ENCODE measurements around the gene ANKRD60.

The ANKRD60 gene

DNA sequence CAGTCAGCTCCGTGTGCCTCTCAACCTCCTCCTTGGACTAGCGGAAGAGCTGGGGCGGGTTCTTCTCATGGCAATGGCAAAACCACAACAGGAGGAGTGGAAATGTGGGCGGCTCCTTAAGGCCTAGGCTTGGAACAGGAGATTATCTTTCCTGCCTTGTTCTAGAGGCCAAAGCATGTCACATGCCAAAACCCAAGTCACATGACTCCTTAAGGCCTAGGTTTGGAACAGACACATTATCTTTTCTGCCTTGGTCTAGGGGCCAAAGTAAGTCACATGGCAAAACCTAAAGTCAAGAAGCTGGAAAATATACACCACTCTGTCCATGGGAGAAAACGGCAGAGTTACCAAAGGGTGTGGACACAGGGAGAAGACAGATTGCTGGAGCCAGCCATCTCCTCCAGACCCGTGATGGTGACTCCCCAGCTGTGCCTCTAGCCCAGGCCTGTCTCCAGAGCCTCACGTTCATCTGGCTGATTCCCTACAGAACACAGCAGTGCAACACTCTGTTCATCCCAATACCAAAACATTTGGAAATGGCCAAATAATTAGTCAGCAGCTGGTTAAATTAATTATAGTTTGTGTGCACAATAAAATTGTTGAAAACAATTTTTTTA, 34.2 kb downstream of the ANKRD60 start:
- no peak for DNase-seq (ENCODE audit: low read depth in 2 of 2)

DNA sequence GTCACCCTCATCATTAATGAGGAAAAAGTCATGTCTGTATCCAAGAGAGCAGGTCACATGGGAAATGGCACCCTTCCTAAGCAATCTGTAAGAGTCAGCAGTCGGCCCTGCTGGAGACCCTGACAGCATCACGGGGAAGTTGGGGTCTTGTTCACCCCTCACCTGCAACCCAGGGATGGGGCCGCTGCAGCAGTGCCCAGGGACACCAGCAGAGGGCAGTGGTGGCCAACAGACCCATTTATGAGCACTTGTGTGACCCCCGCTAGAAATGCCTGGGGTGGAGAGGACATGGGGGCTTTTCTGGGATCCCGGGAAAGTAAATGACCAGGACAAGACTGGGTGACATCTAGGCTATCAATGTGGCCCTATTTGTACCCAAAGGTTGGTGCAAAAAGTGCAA, 35.9 kb downstream of the ANKRD60 start:
- peak in 1 of 2 donors; percentile 14 for DNase-seq (ENCODE audit: low read depth in 2 of 2)

DNA sequence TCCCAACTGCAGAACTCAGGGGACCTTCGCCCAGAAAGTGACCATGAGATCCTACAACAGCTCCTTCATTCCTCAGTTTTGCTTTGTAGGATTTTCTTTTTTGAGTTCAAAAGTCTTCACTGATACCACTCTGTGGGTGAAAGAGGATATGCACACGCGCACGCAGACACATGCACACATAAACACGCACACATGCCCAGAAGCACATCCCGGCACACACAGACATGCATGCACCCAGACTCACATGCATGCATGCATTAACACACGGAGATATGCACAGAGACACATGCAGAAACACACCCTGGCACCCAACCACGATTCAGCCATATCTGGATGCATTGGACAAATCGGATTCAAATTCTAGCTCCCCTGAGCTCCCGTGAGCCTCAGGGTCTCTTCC, 36.4 kb downstream of the ANKRD60 start:
- no peak for DNase-seq (ENCODE audit: low read depth in 2 of 2)

DNA sequence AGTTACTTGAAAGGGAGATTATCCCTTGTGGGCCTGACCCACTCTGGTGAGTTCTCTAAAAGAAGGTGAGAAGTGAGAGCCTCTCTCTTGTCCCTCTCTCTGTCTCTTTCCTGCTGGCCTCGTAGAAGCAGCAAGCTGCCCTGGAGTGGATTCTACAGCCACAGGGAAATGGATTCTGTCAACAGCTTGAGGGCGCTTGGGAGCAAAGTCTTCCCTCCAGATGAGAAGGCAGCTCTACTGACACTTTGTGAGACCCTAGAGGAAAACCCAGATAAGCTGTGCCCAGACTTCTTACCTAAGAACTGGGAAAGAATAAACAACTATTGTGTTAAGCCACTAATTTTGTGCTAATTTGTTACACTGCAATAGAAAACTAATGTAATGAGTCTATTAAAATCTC, 39.9 kb downstream of the ANKRD60 start:
- DNase-seq (ENCODE audit: low read depth in 2 of 2), result no peak

DNA sequence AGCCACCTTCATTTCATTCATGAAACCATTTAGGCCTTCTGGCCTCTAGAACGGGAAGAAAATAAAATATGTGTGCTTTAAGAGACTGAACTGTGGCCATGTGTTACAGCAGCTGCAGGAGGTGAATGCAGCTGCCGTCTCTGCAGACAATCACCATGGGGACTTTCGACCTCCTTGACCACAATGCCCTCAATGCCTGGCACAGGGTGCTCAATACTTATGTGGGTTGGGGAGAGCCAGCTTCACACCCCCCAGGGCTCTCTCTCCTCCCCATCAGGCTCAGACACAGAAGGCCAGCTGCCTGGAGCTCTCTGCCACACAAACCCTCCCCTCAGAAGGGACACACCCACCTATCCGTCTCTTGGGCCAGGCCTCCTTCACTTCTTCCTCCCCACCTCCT, 43.5 kb downstream of the ANKRD60 start:
- no peak for DNase-seq (ENCODE audit: low read depth in 2 of 2)

DNA sequence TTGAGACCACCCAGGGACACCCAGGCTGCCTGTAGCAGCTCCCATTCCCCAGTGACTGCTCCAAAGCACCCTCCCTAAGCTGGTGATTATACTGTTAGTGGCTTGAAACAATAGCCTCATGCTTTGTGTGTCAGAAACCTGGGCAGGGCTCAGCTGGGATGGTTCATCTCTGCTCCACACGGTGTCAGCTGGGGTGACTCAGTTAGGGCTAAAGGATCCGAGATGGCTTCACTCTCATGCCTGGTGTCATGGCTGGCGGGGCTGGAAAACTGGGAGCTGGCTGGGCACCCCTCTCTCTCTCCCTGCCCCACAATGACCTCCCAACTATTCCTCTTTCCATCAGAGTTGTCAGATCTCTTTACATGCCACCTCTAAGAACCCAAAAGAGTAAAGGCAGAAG, 44.4 kb downstream of the ANKRD60 start:
- DNase-seq (ENCODE audit: low read depth in 2 of 2), result no peak

DNA sequence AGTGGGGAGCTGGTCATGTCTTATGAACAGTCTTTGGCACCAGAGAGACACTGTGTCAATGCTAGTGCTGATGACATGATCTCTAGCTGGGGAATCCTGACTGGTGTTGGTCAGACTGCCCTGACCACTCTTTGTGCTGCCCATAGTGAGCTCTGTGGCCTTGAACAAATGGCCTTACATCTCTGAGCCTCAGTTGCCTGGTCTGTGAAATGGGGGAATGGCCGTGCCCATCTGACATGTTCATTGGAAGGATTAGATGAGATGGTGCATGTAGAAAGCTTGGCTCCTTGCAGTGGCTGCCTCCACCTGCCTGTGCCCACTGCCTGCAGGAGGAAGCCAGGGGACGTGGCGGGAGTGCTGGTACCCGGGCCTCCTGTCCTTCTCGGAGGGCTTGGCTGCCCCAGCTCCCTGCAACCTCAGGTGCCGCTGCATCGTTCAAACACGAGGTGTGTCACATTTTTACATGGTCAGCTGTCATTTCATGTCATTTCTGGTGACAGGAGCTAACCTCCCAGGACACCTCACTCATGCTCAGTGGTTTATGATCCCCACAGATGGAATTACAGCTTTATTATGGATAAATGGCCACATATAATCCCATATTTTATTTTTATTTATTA, 45.8 kb downstream of the ANKRD60 start:
- no peak for DNase-seq (ENCODE audit: low read depth in 2 of 2)

DNA sequence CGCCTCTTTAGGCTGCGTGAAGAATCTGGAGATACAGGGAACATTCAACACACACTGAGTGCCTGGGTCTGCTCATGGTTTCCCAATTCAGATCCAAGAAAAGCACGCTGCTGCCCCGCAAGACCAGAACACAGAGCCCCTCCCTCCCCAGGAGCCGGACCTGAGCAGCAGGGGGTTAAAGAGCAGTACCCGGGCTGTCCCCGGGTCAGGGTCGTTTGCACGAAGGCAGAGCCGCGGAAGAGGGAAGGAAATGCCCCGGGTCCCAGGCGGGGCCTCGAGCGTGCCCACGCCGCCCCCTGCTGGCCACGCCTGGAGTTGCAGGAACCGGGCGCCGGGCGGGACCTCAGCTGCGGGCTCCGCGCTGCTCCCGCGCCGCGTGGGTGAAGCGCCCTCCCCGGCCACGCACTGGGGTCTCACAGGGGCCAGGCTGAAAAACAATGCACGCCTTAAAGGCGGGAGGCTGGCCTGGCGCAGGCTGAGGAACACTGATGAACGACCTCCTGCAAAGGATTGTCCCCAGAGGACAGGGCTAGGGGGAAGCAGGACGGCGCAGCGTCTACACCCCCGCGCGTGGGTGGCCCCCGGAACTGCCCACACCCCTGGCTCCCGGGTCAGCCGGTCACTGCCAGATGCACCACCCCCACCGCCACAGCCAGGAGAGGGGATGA, 48.9 kb downstream of the ANKRD60 start:
- DNase-seq (ENCODE audit: low read depth in 2 of 2), result peak; percentile 32 to 43

DNA sequence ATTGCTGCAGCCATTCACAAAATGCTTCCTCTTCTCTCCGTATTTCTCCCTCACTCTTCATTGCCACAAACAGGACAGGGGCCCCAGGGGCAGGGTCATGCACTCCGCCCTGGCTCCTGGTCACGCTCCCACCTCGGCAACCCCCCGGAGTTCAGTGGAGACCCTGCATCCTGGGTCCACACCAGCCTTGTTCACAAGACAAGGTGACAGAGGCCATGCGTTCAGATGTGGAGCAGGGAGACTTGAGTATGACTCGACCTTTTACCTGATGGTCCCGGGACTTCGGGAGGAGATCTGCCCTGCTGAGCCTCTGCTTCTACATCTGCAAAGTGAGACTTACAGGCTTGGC, 49.4 kb downstream of the ANKRD60 start:
- DNase-seq (ENCODE audit: low read depth in 2 of 2), result no peak

DNA sequence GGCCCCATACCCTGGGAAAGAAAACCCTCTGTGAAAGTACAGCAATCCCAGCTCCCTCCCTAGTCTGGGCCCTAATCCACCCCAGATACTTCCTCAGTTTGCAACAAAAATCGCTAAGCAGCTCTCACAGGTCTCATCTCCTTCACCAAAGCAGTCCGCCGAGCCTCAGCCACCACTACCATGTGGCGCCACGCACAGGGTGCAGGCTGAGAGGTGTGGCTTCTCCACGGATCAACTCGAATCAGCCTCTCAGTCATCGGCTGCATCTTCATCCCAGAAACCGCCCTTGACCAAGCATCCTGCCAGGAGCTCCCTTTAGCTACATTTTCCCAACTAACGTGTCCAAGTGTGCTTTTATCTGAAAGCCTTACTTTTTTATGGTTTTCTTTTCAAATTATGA, 50.7 kb downstream of the ANKRD60 start:
- no peak for DNase-seq (ENCODE audit: low read depth in 2 of 2)

DNA sequence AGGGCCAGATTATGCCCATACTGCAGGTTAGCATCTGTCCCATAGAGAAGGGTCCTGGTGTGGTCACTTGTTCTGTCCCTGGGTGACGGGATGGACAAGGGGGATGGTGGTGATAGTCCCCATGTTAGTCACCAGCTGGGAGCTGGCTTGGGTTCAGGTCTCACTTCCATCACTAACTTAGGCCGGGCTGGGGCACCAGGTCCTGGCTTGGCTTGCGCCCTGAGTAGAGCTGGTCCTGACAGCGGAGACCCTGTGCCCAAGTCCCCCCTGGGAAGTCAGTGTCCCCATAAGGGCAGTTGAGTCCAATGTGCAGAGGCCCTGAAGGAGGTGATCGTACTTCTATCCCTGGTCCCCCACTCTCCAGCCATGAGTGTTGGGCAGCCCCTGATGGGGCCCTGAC, 52.6 kb downstream of the ANKRD60 start:
- DNase-seq (ENCODE audit: low read depth in 2 of 2), result no peak

DNA sequence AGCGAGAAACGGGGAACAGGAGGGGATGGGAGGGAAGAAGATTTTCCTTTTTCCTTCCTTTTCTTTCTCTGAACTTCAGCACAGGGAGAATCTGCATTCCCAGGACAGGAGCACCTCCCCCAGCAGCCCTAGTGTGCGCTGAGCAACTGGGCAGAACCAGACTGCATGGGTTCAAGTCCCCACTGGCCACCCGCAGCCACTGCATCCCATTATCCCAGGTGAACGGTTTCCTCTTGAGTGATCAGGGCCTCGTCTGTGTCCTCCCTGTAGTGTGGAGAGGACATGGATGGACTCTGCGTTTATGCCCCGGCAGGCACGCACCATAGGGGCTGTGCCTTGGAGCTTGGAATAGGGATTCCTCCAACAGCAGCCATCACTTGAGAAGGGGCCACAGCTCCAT, 53.0 kb downstream of the ANKRD60 start:
- DNase-seq (ENCODE audit: low read depth in 2 of 2), result no peak

DNA sequence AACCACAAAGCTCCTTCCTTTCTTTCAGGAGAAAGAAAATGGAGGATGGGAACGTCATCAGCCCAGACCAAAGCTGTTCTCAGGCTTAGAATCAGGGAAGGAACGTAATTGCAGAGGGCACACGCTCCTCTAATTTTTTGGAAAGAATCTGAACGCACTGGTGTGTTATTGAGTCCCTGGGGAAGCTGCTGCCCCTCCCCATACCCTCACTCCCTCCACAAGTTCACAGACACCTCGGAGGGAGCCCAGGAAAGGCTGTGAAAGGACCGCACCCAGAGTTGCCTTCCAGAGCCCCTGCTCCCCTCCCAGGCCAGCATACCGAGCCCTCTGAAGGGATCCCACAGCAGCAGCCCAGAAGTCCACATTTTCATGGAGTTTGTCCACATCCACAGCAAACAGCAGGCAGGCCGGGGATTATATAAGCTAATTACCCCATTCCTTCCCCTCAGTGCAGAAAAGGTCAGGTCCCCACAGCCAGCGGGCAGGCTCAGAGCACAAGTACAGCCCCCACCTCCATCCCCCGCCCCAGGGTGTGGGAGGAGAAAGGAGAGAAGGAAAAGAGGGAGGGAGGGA, 53.7 kb downstream of the ANKRD60 start:
- DNase-seq (ENCODE audit: low read depth in 2 of 2), result no peak

DNA sequence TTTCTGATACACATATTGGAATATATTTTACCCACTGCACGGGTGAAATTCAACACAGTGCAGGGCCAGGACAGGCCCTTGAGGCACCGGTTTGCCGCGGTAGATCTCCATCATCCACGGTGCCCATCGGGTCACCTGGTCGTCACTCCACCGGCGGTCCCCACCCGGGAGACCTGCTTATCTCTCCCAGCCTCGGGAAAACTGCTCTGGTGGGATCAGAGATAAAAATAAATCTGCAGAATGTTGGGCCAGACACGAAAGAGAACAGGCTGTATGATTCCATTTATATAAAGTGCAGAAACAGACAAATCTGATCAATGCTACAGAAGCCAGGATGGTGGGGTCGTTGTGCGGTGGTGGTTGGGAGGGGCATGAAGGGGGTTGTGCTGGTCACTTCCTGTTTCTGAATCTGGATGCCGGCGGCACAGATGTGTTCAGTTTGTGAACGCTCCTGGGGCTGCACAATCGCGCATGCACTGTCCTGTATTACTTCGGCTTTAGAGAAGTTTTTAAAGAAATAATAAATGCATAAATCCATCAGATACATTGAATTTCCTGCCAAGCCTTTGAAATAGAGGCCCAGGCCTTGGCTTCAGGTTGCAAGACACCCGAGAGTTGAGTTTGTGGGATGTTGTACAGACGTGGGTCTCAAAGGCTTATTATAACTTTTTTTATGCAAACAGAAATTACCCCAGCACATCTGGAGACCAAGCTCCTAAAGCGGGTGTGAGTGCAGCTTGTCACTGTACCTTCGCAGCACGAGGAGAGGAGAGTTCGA, 54.3 kb downstream of the ANKRD60 start:
- DNase-seq (ENCODE audit: low read depth in 2 of 2), result no peak

DNA sequence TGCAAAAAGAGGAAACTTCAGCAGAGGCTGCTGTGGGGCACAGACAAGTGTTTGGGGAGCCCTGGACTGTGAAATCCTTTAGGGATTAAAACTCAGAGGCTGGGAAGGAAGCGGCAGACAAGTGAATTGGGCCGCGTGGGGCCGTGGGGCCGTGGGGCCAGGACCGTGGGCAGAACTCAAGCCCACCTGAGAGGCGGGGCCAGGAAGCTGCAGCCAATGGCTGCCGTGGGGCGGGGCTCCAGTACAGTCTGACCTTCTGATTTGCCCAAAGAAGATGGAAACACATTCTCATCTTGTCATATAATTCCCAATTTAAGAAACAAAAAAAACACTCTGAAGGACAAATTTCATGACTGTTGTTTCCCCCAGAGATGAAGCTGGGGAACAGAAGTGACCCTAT, 55.4 kb downstream of the ANKRD60 start:
- DNase-seq (ENCODE audit: low read depth in 2 of 2), result no peak

DNA sequence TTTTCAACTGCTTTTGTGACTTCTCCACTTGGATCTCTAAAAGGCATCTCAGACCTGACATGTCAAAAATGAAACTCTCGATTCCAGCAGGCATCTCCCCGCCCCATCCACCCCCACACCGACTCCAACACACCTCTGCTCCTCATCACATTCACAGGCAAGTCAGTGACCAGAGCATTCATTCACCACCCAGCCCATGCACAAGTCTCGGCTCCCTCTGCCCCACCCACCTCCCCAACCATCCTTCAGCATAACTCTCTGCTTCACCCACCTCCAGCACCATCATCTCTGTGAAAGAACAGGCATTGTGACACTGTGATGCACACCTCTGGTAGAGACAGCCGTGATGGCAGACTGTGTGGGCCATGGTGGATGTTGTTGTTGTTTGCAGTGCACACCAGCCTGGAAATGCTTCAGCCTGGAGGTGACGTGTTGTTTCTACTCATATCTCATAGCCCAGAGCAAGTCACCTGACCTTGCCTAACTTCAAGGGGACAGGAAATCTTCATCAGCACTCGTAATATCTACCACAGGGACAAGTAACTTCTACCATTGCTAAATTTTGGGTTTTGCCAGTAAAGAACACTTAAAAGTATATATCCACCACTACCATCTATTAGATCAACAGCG, 56.5 kb downstream of the ANKRD60 start:
- no peak for DNase-seq (ENCODE audit: low read depth in 2 of 2)

DNA sequence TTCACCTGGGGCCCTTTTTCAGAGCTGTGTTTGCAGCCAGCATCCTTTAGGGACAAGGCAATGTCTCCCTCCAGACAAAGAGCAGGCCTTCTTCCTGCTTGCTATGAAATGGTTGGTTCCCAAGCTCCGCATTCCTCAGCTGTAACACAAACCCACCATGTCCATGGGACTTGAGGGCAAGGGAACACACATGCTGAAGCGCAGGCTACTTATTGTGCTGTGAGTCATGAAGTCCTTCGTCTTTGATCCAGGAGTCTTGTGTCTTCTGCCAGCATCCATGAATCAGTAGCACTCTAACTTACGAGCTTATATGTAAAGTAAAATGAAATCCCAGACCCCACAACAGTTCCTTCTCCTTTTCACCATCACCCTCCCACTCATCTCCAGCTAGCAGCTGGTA, 59.0 kb downstream of the ANKRD60 start:
- DNase-seq (ENCODE audit: low read depth in 2 of 2), result no peak

DNA sequence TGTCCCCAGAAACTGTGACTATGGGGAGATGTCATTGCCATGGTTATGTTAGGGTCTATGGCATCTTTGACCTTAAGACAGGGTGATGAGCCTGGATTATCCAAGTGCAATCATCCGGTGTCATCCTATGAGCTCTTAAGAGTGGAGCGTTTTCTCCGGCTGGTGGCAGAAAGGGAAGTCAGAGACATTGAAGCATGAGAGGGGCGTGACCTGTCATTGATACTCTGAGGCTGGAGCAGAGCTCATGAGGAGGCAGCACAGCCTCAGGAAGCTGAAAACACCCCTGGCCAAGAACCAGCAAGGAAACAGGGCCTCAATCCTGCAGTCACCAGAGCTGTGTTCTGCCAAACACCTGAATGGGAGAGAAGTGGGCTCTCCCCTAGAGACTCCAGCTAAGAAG, 59.6 kb downstream of the ANKRD60 start:
- no peak for DNase-seq (ENCODE audit: low read depth in 2 of 2)

DNA sequence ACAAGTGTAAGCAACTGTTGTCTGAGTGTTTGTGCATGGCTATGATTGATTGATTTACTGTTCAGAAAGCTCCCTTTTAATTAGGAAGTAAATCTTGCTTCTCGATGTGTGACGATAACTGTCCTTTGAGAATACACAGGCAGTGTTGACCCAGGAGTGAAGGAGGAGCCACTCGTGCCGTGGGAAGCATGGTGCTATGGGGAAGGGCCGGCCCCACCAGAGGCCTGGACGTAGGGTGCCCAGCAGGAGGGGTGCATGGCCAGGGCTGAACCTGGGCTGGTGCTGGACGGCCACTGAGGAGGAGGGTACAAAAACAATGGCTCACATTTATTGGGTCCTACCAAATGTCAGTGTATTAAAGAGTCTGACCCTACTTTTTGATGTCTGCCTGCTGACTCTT, 60.7 kb downstream of the ANKRD60 start:
- no peak for DNase-seq (ENCODE audit: low read depth in 2 of 2)

Measured in stimulated activated CD8-positive, alpha-beta memory T cell treated with anti-CD3 and anti-CD28 coated beads, Interleukin-7, amount 100 ng/mL, for 1 hour (primary cell).